GM21515 (cell line): ENCODE data around the gene GABRR1.
"Not testable (repeated sequence)": the region's sequence is repeated elsewhere in the genome, so short reads cannot be mapped to it uniquely, and the experiment has no call there.

Experiments
- ATAC-seq: cut with Tn5 transposase; IDR thresholded peaks from one replicate; pipeline ENCODE4 v1.9.1; 2021; ENCODE audit not compliant: unreplicated experiment

GABRR1 gene

GRCh38 chr6:89217299-89217910, at the start of gene GABRR1:
GABRR1 (minus strand) TSS chr6:89217358; CDS start chr6:89217322, 36 bp downstream.
- ATAC-seq: no peak

- no peak for ATAC-seq
These were observed 47.1 kb upstream of the GABRR1 start for GRCh38 chr6:89264296-89264695.

- ATAC-seq: no peak
These were observed 43.7 kb upstream of the GABRR1 start for GRCh38 chr6:89260832-89261231.

- no peak for ATAC-seq
These were observed 43.2 kb upstream of the GABRR1 start for GRCh38 chr6:89260310-89260709.

- ATAC-seq: no peak
These were observed 41.8 kb upstream of the GABRR1 start for GRCh38 chr6:89258912-89259311.

- ATAC-seq: no peak
These were observed 40.6 kb upstream of the GABRR1 start for GRCh38 chr6:89257781-89258180.

GRCh38 chr6:89257346-89257745, 40.2 kb upstream of the GABRR1 start:
- ATAC-seq: no peak

- no peak for ATAC-seq
These were observed 38.3 kb upstream of the GABRR1 start for GRCh38 chr6:89255417-89255816.

GRCh38 chr6:89254569-89254968, 37.4 kb upstream of the GABRR1 start:
- ATAC-seq: no peak

- ATAC-seq: no peak
These were observed 35.7 kb upstream of the GABRR1 start for GRCh38 chr6:89252907-89253306.

- ATAC-seq: no peak
These were observed 34.8 kb upstream of the GABRR1 start for GRCh38 chr6:89251976-89252375.

GRCh38 chr6:89251170-89251569, 34.0 kb upstream of the GABRR1 start:
- no peak for ATAC-seq

GRCh38 chr6:89250239-89250638, 33.1 kb upstream of the GABRR1 start:
- ATAC-seq: no peak

GRCh38 chr6:89244241-89244985, 27.3 kb upstream of the GABRR1 start:
- ATAC-seq: no peak

GRCh38 chr6:89243331-89243629, 26.1 kb upstream of the GABRR1 start:
- no peak for ATAC-seq

- ATAC-seq: no peak
These were observed 25.6 kb upstream of the GABRR1 start for GRCh38 chr6:89242574-89243330.

- no peak for ATAC-seq
These were observed 22.2 kb upstream of the GABRR1 start for GRCh38 chr6:89239338-89239737.

- ATAC-seq: no peak
These were observed 20.0 kb upstream of the GABRR1 start for GRCh38 chr6:89237158-89237557.

- ATAC-seq: not testable (repeated sequence)
These were observed 16.4 kb upstream of the GABRR1 start for GRCh38 chr6:89233605-89234004.

GRCh38 chr6:89222712-89223039, 5.5 kb upstream of the GABRR1 start:
- ATAC-seq: no peak

- no peak for ATAC-seq
These were observed 5.0 kb upstream of the GABRR1 start for GRCh38 chr6:89221971-89222711.

GRCh38 chr6:89221129-89221528, 4.0 kb upstream of the GABRR1 start:
- ATAC-seq: no peak
